ENCODE measurements around the gene TBC1D10B. TPM values are rescaled to one million over a fixed set of nuclear protein-coding genes. Genes with fewer than 3 reads are reported as not detected.
"Not testable (repeated sequence)": the region's sequence is repeated elsewhere in the genome, so short reads cannot be mapped to it uniquely, and the experiment has no call there.

Gene TBC1D10B
- total RNA-seq, 4 donors from 2014 or later = 20.7 to 50.1 (median 29.9) TPM

DNA sequence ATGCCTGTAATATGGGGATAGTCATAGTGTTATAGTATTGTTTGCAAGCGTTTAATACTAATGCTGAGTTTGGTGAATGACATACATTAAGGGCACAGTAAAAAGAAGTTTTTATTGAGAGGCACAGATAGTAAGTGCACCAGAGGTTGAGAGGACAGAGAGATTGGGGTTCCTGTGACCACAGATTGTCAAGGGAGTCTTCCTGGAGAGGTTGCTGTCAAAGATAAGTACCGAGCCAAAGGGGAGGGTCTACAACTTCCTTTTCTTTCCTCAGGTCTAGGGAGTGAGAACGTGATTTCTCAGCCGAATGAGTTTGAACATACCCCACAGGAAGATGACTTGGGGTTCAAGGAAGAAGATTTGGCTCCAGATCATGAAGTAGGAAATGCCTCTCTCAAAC is 26.8 kb upstream of the TBC1D10B start:
- Histone ChIP-seq H3K4me3 (no peak overlapping the region), H3K4me1 (peaks cover 0 to 9% of the 10 kb centered on the region in 2 donors), H3K36me3 (no peaks in the 10 kb centered on the region), H3K27ac (no peak overlapping the region), H3K27me3 (no peaks in the 10 kb centered on the region), H3K9me3 (no peaks in the 10 kb centered on the region)
- DNase-seq = no peak
- no peak for TF ChIP-seq POLR2A (IDR thresholded peaks at IDR 0.05)
- TF ChIP-seq, protein P1, sequence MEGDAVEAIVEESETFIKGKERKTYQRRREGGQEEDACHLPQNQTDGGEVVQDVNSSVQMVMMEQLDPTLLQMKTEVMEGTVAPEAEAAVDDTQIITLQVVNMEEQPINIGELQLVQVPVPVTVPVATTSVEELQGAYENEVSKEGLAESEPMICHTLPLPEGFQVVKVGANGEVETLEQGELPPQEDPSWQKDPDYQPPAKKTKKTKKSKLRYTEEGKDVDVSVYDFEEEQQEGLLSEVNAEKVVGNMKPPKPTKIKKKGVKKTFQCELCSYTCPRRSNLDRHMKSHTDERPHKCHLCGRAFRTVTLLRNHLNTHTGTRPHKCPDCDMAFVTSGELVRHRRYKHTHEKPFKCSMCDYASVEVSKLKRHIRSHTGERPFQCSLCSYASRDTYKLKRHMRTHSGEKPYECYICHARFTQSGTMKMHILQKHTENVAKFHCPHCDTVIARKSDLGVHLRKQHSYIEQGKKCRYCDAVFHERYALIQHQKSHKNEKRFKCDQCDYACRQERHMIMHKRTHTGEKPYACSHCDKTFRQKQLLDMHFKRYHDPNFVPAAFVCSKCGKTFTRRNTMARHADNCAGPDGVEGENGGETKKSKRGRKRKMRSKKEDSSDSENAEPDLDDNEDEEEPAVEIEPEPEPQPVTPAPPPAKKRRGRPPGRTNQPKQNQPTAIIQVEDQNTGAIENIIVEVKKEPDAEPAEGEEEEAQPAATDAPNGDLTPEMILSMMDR (IDR thresholded peaks at IDR 0.05) = no peak
- intact Hi-C loops (cut with DNase I; ENCODE audit: low total_unique reads) = no loop called here

DNA sequence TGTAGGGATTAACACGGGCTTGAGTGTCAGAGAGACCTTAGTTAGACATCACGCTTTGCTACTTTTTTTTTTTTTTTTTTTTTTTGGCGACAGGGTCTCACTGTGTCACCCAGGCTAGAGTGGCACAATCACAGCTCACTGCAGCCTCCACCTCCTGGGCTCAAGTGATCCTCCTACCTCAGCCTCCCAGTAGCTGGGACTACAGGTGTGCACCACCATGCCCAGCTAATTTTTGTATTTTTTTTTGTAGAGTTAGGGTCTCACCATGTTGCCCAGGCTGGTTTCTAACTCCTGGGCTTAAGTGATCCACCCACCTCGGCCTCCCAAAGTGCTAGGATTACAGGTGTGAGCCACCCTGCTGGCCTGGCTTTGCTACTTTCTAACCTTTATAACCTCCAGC is 26.3 kb upstream of the TBC1D10B start:
- not testable (repeated sequence) for H3K4me1 ChIP-seq, H3K4me3 ChIP-seq

DNA sequence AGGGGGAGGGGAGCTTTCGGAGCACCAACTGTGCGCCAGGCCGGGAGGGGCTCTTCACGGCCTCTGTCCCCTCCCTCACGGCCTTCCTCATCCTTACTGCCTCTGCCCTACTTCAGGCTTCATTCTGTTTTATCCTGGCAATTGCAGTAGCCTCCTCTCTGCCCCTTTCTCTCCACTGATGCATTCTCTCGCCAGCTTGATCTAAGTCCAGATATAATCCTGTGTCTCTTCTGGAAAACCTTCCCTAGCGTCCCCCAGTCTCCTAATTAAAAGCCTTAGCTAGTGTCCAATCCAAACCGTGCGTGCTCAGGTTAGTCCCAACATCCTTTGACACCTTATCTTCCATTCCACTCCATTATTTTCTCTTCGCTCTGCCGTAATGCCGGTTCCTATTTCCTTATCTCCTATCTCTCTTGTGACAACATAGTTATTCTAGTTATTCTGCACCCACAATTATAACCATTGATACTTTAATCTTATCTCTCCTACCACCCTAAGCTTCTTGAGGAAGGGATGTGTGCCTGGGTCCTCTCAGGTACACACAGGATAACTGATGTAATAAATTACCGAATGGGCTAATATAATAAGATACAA is 25.8 kb upstream of the TBC1D10B start:
- DNase-seq = no peak
- intact Hi-C loops (cut with DNase I; ENCODE audit: low total_unique reads) = no loop called here
- TF ChIP-seq, protein P1 (IDR thresholded peaks at IDR 0.05) = no peak
- TF ChIP-seq POLR2A (IDR thresholded peaks at IDR 0.05) = no peak
- Histone ChIP-seq H3K27ac (peak overlapping the region; percentile 61 to 70), H3K4me3 (peak overlapping the region; percentile 60 to 62), H3K27me3 (no peaks in the 10 kb centered on the region), H3K4me1 (peaks cover 0 to 9% of the 10 kb centered on the region in 2 donors), H3K9me3 (no peaks in the 10 kb centered on the region), H3K36me3 (no peaks in the 10 kb centered on the region)

More for the DNA sequence above, 26.3 kb upstream of the TBC1D10B start:
- H3K9me3 ChIP-seq; H3K27ac ChIP-seq; intact Hi-C loops (cut with DNase I; ENCODE audit: low total_unique reads); H3K36me3 ChIP-seq; H3K27me3 ChIP-seq; DNase-seq: not testable (repeated sequence)

DNA sequence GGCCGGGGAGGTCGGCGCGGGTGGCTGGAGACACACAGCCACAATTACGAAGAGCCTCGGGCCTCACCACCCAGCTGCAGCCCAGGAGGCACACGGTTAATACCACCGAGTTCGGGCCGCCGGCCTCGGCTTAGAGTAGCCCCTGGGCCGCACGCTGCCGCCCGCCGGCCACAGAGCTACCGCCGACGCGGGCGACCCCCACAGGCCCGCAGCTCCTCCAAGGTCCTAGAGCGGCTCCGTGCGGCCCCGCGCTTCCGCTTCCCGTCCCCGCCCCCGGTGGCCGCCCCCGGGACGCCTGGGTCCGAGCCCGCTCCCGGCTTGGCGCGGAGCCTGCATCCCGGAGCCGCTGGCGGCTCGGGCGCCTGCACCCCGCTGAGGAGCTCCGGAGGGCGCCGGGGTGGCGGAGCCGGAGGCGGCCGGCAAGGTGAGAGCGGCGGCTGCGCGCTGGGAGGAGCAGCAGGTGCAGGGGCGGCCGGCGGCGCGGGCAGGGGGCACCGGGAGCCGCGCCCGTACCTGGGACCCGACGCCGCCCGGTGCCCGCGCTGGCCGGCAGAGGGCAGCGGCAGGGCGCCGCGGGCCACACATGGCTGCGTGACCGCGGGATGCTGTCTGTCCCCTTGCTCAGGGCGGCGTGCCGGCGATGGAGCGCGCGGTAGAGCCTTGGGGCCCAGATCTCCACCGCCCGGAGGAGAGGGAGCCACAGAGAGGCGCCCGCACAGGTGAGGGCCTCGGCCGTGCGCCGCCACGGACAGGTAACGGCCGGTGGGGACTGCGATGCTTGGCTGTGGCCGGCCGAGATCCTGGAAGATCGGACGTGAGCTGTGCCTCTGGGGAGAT is 25.1 kb upstream of the TBC1D10B start, which contains the start of gene ZNF48:
Gene ZNF48 (plus strand): TSS at position 266 of the 837 bp plus-strand sequence. CDS start 375 bp downstream, at position 641.
- H3K27ac ChIP-seq = peak within 1 kb of the TSS; percentile 61 to 70
- intact Hi-C loops (cut with DNase I; ENCODE audit: low total_unique reads) = no loop called here
- peak; percentile 82 to 86 for DNase-seq
- H3K9me3 ChIP-seq = no peaks in the 10 kb centered on the region
- peak; percentile 53 to 54 for TF ChIP-seq POLR2A (IDR thresholded peaks at IDR 0.05)
- TF ChIP-seq, protein P1 (IDR thresholded peaks at IDR 0.05) = peak in 3 of 4 experiments; percentile 42 to 54 (median 50)
- peaks cover 0 to 9% of the 10 kb centered on the region in 2 donors for H3K4me1 ChIP-seq
- no peaks in the 10 kb centered on the region for H3K27me3 ChIP-seq
- peak within 1 kb of the TSS; percentile 60 to 62 for H3K4me3 ChIP-seq
- H3K36me3 ChIP-seq = no peaks in the 10 kb centered on the region

DNA sequence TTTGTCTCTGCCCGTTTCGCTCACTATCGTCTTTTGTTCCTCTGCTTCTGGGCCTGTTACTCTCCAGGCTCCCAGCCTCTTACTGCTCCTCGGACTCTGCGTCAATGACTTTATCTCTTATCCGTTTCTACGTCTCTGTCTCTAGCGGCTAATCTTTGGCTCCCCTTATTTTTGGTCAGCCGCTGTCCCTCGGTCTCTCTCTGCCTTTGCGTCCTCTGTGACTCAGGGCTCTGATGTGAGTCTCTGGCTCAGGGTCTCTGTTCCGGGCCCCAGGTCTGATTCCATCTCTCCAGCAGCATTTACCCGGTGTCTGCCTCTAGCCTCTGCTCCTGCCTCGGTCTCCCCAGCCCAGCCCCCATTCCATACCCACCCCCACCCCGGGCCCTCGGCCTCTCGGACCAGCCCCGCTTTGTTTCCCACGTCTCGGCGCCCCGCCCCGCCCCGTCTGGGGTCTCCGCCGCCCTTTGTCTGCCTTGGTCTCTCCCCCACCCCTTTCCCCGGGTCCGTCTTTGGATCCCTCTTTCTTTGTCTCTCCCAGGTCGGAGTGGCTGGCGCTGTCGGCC is 24.4 kb upstream of the TBC1D10B start:
- intact Hi-C loops (cut with DNase I; ENCODE audit: low total_unique reads) = no loop called here
- Histone ChIP-seq H3K27me3 (no peaks in the 10 kb centered on the region), H3K27ac (peak overlapping the region; percentile 61 to 70), H3K9me3 (no peaks in the 10 kb centered on the region), H3K4me3 (peak overlapping the region; percentile 60 to 62), H3K4me1 (peaks cover 0 to 7% of the 10 kb centered on the region in 2 donors), H3K36me3 (no peaks in the 10 kb centered on the region)
- TF ChIP-seq POLR2A (IDR thresholded peaks at IDR 0.05) = no peak
- TF ChIP-seq, protein P1 (IDR thresholded peaks at IDR 0.05) = no peak
- DNase-seq = no peak

Data from uterus (tissue), 4 donors.